IPS-20b (cell line): Measurements from ENCODE around the gene TRPM2.

Experiments used
- H3K27ac ChIP-seq: one replicate; pipeline ENCODE4 v1.5.1; 2013; ENCODE audit warnings: low read length
- H3K27me3 ChIP-seq: 2 replicates; pipeline ENCODE4 v1.6.1; 2013; ENCODE audit warnings: mild to moderate bottlenecking, low read length, inconsistent platforms; ENCODE audit not compliant: insufficient read depth
- H3K36me3 ChIP-seq: 2 replicates; pipeline ENCODE4 v1.6.1; 2013; ENCODE audit warnings: low read depth, mild to moderate bottlenecking, inconsistent platforms, low read length, moderate library complexity; ENCODE audit not compliant: insufficient read depth
- H3K4me1 ChIP-seq: 2 replicates; pipeline ENCODE4 v1.6.1; 2013; ENCODE audit warnings: mild to moderate bottlenecking, control low read depth, inconsistent platforms, low read length, moderate library complexity; ENCODE audit not compliant: insufficient read depth
- H3K4me3 ChIP-seq: 2 replicates; pipeline ENCODE4 v1.5.1; 2013; ENCODE audit warnings: mild to moderate bottlenecking, low read length, inconsistent platforms
- H3K9ac ChIP-seq: 2 replicates; pipeline ENCODE4 v1.6.1; 2013; ENCODE audit warnings: low read depth, mild to moderate bottlenecking, inconsistent platforms, low read length, moderate library complexity
- H3K9me3 ChIP-seq: 2 replicates; pipeline ENCODE4 v1.6.1; 2013; ENCODE audit warnings: mild to moderate bottlenecking, low read depth, low read length, inconsistent platforms; ENCODE audit not compliant: insufficient read depth

The TRPM2 gene

DNA sequence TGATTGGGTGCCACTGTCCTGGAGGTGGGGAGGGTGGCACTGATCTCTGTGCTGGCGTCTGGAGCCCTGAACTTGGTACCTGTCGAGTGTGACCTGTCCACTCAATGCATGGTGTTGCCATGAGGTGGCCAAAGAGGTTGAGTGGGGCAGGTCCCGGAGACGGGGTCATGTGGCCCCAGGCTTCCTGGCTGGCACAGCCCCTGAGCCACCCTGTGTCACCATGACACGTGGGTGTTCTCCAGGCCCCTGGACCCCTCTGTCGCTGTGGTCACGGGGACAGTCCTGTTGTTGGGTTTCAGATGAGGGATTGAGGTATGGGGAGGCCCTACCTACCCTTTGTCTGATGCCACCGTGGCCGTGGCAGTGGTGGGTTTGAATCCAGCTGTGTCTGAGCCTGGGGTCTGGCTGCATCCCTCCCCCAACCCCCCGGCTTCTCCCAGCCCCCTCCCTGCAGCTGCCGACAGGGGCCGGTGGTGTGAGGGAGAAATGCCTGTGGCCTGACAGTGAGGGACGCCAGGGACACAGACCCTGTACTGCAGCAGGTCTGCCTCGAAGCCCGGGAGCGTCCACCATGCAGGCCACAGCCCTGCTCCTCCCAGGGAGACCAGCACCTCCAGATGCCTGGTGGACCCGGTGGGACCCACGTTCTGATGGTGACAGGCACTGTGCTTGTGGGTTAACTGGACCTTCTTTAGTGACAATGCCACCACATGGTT is 12.0 kb downstream of the TRPM2 start:
- Histone ChIP-seq H3K27me3 (peaks cover 24% of the 10 kb centered on the region), H3K9ac (no peak overlapping the region), H3K9me3 (no peaks in the 10 kb centered on the region), H3K4me1 (no peaks in the 10 kb centered on the region), H3K36me3 (no peaks in the 10 kb centered on the region), H3K27ac (no peak overlapping the region), H3K4me3 (no peak overlapping the region)

GRCh38 chr21:44365967-44366585 is 12.7 kb downstream of the TRPM2 start:
- Histone ChIP-seq H3K9ac (no peak overlapping the region), H3K4me3 (no peak overlapping the region), H3K4me1 (no peaks in the 10 kb centered on the region), H3K36me3 (no peaks in the 10 kb centered on the region), H3K27me3 (peaks cover 30% of the 10 kb centered on the region), H3K9me3 (no peaks in the 10 kb centered on the region), H3K27ac (no peak overlapping the region)

GRCh38 chr21:44366586-44367211 is 13.3 kb downstream of the TRPM2 start:
- Histone ChIP-seq H3K27me3 (peaks cover 30% of the 10 kb centered on the region), H3K4me1 (no peaks in the 10 kb centered on the region), H3K9me3 (no peaks in the 10 kb centered on the region), H3K9ac (no peak overlapping the region), H3K4me3 (no peak overlapping the region), H3K36me3 (no peaks in the 10 kb centered on the region), H3K27ac (no peak overlapping the region)

DNA sequence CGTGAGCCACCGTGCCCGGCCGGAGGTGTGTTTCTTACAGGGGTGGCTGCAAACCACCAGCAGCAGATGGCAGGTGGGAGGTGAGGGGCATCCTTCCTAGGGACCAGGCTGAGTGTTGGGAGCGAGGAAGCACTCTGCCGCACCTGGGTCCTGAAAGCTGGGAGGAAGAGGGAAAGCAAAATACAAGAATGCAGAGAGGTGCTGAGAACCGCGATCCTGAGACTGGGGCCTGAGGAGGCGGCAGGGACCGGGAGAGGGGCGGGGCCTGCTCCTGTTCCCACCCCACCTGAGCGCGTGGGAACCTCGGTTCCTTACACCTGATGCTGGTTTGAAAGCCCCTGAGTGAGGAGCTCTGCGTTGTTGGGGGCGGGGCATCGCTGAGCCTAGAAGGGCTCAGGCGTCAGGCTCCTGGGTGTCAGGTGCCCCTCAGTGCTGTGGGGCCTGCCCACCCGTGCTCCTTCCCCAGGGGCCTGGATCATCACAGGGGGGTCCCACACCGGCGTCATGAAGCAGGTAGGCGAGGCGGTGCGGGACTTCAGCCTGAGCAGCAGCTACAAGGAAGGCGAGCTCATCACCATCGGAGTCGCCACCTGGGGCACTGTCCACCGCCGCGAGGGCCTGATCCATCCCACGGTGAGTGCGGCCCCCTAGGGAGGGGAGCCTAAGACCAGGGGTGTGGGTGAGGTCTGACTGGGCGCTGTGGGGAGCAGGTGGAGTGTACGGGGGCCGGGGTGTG is 15.5 kb downstream of the TRPM2 start:
- Histone ChIP-seq H3K9me3 (no peaks in the 10 kb centered on the region; the same call in 1 of the 2 replicates), H3K27ac (no peak overlapping the region), H3K27me3 (peaks cover 30% of the 10 kb centered on the region), H3K9ac (no peak overlapping the region), H3K4me1 (no peaks in the 10 kb centered on the region), H3K36me3 (no peaks in the 10 kb centered on the region), H3K4me3 (peak overlapping the region; percentile 26; the same call in 1 of the 2 replicates)

- H3K9me3 ChIP-seq = peaks cover 7% of the 10 kb centered on the region; the same call in 1 of the 2 replicates
- peak overlapping the region; percentile 46; the same call in 1 of the 2 replicates for H3K4me3 ChIP-seq
- no peak overlapping the region for H3K9ac ChIP-seq
- no peaks in the 10 kb centered on the region for H3K4me1 ChIP-seq
- H3K27me3 ChIP-seq = peaks cover 30% of the 10 kb centered on the region
- H3K27ac ChIP-seq = no peak overlapping the region
- no peaks in the 10 kb centered on the region for H3K36me3 ChIP-seq
Observed at GRCh38 chr21:44370027-44370735, 16.8 kb downstream of the TRPM2 start.

GRCh38 chr21:44370786-44371410 is 17.5 kb downstream of the TRPM2 start:
- Histone ChIP-seq H3K4me3 (no peak overlapping the region), H3K27me3 (peaks cover 30% of the 10 kb centered on the region), H3K9me3 (peaks cover 7% of the 10 kb centered on the region; the same call in 1 of the 2 replicates), H3K36me3 (no peaks in the 10 kb centered on the region), H3K4me1 (no peaks in the 10 kb centered on the region), H3K9ac (no peak overlapping the region), H3K27ac (no peak overlapping the region)

DNA sequence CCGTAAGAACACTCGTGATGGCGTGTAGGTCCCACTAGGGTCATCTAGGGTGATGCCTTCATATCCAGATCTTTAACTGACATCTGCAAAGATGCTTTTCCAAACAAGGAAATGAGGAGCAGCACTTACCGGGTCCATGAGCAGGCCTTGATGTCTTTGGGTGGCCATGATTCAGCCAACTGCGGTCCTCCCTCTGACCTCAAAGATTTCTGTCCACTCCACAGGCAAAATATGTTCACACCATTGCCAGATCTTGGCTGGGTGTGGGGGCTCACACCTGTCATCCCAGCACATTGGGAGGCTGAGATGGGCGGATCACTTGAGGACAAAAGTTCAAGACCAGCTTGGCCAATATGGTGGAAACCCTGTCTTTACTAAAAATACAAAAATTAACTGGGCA is 18.2 kb downstream of the TRPM2 start:
- Histone ChIP-seq H3K4me3 (no peak overlapping the region), H3K27me3 (peaks cover 30% of the 10 kb centered on the region), H3K36me3 (no peaks in the 10 kb centered on the region), H3K4me1 (no peaks in the 10 kb centered on the region), H3K9ac (no peak overlapping the region), H3K9me3 (peaks cover 7% of the 10 kb centered on the region; the same call in 1 of the 2 replicates), H3K27ac (no peak overlapping the region)

- Histone ChIP-seq H3K4me1 (no peaks in the 10 kb centered on the region), H3K4me3 (no peak overlapping the region), H3K27me3 (peaks cover 27% of the 10 kb centered on the region), H3K27ac (no peak overlapping the region), H3K36me3 (no peaks in the 10 kb centered on the region), H3K9me3 (peaks cover 7% of the 10 kb centered on the region; the same call in 1 of the 2 replicates), H3K9ac (no peak overlapping the region)
Observed at GRCh38 chr21:44372616-44373015, 19.2 kb downstream of the TRPM2 start.

DNA sequence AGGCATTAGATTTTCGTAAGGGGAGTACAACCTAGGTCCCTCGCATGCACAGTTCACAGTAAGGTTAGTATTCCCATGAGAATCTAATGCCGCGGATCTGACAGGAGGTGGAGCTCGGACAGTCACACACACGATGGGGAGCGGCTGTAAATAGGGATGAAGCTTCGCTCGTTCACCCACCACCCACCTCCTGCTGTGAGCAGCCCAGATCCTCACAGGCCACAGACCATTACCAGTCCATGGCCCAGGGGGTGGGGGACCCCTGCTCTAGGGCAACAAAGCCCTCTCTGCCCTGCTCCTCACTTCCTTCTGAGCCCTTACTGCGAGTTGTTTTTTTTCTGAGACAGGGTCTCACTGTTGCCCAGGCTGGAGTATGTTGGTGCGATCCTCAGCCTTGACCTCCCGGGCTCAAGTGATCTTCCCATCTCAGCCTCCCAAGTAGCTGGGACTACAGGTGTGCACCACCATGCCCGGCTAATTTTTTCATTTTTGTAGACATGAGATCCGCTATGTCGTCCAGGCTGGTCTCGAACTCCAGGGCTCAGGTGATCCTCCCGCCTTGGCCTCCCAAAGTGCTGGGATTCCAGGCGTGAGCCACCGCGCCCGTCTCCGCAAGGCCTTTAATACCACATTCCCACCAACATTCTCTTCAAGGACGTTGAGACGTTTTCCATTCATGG is 21.3 kb downstream of the TRPM2 start:
- Histone ChIP-seq H3K4me3 (no peak overlapping the region), H3K36me3 (no peaks in the 10 kb centered on the region), H3K9ac (no peak overlapping the region), H3K9me3 (peaks cover 7% of the 10 kb centered on the region; the same call in 1 of the 2 replicates), H3K27ac (no peak overlapping the region), H3K27me3 (peaks cover 13% of the 10 kb centered on the region), H3K4me1 (no peaks in the 10 kb centered on the region)

- no peaks in the 10 kb centered on the region for H3K4me1 ChIP-seq
- H3K9ac ChIP-seq = no peak overlapping the region
- H3K27ac ChIP-seq = no peak overlapping the region
- H3K36me3 ChIP-seq = no peaks in the 10 kb centered on the region
- peaks cover 7% of the 10 kb centered on the region for H3K27me3 ChIP-seq
- peaks cover 7% of the 10 kb centered on the region; the same call in 1 of the 2 replicates for H3K9me3 ChIP-seq
- no peak overlapping the region for H3K4me3 ChIP-seq
Observed at GRCh38 chr21:44375281-44375651, 21.8 kb downstream of the TRPM2 start.
